ENCODE measurements around the gene PRSS21.

PRSS21 gene

DNA sequence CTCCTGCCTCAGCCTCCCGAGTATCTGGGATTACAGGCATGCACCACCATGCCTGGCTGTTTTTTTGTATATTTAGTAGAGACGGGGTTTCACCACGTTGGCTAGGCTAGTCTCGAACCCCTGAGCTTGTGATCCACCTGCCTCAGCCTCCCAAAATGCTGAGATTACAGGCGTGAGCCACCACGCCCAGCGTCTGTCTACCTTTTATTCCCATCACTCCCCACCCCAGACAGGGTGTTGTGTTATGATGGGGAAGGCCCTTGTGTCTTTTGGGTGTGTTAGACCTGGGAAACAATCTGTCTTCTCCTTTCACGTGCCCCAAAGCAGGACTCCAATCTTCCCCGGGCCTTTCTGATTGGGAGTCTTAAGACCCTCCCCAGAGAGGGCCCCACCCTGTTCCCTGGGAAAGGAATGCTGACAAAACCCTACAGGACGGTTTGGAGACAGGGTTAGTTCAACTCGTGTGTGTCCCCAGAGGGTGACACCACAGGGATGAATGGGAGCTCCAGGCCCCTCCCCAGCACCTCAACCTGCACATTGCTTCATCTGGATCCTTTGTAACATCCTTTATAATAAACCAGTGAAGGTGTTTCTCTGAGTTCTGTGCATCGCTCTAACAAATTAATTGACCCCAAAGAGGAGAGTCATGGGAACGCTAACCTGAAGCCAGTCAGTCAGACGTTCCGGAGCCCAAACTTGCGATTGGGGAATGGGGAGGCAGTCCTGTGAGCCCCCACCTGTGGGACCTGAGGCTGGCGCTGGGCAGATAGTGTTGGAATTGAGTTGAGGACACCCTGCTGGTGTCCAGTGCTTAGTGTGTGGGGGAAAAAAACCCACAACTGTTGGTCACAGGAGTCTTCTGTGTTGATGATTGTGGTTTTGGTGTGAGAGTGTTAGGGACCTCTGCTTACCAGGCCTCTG is 36.8 kb upstream of the PRSS21 start:
- DNase-seq = no peak

DNA sequence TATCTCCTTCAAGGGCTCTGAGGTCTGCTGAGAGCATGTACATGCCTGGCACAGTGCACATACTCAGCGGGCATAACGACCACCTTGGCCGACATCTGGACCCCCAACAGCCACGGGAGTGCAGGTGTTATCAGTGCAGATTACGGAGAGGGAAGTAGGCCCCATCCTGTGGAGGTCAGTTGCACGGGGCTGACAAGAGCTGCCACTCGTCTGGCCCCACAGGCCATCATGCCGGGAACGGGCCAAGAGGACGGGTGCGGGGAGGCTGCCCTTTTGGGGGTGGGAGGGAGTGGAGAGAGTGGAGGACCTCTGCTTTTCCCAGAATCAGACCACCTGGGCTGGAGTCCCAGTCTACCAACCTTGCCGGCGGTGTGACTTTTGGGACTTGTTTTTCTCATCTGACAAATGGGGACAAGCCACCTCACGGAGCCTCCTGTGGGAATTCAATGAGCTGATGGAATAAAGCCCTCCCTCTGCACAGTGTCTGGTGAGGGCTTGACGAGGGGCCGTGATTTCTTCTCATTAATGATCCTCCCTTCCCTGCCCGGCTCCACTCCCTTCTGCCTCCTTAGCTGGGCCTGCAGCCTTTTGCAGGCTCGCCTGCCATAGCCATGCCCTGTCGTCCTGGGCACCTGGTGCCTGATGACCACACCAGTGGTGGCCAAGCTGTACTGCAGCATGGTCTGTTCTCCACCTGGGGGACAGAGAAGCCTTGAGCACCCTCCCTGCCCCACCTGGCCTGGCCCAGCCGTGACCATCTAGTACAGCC is 34.3 kb upstream of the PRSS21 start:
- no peak for DNase-seq

DNA sequence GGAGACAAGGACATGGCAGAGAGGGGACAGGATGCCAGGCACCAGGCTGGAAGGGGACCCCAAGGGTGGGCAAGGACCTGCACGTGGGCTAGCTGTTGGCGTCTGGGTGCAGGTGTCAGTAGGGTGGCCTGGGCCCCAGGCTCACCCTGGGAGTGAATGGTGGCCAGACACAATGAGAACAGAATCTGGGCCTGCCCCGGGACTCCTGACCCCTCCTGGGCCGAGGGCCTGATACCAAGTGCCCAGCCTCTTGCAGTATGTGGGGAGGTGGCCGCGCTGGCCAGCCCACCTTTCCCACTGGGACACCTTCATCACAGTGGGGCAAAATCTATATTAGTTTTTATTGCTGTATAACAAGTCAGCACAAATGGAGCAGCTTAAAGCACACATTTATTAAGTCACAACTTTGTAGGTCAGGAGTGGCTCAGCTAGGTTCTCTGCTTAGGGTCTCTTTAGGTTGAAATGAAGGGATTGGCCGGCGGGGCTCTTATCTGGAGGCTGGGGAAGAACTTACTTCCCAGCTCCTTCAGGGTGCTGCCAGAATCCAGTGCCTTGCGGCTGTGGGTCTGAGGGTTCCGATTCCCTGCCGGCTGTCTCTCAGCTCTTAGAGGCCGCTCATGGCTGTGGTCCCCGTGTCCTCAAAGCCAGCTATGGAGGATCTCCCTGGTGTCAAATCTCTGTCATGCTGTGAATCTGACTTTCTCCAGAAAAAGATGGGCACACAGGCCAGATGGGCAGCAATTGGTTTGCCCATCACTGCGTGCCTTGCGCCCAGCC is 33.3 kb upstream of the PRSS21 start:
- no peak for DNase-seq

DNA sequence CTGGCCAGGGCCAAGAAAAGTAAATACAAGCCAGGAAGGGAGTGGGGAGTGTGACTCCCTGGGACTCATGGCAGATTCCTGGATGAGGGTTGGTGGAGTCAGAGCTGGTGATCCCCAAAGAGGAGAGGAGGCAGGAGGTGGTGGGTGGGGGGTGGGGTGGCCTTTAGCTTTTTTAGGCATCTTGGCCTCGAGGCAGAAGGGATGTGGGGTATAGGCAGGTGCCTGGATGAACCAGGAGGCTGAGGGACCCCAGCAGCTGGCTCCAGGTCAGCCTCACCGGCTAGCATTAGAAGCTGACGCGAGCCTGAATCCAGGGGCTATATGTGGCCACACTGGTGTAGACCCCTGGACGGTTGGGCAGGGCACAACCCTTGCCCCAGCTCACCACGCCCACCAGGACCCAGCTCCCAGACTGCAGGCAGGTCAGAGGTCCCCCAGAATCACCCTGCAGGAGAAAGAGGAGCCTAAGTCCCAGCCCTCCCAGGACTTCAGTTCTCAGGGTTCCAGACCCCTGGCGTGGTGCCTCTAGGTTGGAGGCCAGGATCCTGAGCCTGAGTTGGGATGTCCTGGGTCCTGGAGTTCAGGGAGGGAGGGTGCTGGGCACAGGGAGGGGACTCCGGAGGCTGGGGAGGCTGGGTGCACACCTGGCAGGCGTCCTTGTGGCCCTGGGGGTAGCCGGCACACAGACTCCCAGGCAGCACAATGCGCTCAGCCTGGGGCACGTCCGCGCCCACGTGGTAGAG is 32.5 kb upstream of the PRSS21 start:
- no peak for DNase-seq

DNA sequence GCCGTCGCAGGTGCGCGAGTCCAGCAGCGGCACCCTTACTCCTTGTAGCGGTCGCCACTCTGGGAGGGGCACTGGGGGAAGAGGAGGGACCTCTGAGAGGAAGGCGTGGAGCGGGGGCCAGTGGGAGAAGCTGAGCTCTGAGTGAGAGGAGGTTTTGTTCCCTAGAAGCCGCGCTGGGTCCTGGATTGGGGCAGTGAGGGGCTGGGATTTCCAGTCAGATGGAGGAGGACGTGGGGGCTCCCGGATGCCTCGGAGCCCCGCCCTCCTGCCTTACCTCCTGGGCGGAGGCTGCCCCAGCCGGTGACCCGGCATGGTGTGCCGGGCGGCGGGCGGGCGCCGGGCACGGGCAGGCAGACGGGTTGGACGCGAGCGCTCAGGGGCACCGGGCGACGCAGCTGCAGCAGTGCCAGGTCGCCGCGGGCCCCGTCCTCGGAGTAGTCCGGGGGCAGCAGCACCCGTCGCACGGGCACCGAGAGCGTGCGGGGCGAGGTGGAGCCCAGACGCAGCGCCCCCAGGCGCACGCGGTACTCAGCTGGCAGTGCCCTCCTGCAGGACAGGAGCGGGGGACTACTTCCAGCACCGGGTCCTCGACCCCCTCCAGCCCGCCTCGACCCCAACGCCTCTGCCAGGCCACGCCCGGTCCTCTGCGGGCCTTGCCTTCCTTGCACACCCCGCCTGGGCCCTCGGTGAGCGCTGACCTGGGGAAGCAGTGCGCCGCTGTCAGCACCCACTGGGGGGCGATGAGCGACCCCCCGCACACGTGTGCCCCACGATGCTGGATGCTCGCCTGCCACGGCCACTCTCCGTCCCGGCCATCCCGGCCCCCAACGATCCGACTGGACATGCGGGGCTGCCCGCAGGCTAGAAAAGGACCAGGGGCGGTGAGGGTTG is 31.7 kb upstream of the PRSS21 start:
- DNase-seq = peak in 1 of 2 donors; percentile 39

DNA sequence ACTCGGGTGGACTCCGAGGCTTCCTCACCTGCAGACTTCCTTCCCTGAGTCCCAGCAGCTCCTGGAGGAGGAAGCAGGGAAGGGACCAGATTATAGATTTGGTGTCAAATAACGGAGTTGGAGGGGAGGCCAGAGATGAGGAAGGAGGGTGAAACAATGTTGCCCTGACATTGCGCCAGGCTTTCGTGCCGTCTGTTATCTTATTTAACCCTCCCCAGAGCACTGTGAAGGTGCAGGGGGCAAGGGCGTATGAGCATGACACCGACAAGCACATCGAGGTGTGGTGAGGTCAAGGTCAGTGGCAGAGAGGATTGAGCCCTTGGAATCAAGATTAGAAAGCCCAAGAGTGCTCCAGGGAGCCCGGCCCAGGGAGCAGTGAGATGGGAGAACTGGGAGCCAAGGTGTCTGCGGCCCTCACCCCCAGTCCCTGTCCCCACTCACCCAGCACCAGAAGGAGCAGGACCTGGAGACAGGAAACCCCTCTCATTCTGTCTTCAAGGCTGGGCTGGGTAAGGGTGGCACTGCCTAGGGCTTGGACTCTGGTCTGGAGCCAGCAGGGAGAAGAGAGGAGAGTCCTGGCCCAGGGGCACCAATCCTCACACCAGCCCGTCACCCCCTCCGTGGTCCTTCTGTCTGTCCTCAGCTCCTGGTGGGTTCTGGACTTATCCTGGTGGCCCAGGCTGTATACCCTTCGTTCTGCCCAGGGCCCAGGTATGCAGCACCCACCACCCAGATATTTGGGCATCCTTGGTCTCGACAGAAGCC is 30.8 kb upstream of the PRSS21 start:
- DNase-seq = no peak

DNA sequence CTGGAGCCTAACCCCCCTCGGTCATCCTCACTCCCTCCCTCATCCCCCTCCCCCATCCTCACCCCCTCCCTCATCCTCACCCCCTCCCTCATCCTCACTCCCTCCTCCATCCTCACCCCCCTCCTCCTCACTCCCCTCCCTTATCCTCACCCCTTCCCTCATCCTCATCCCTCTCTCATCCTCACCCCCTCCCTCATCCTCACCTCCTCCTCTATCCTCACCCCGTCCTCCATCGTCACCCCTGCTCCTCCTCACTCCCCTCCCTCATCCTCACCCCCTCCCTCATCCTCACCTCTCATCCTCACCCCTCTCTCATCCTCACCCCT is 30.2 kb upstream of the PRSS21 start:
- no peak for DNase-seq

DNA sequence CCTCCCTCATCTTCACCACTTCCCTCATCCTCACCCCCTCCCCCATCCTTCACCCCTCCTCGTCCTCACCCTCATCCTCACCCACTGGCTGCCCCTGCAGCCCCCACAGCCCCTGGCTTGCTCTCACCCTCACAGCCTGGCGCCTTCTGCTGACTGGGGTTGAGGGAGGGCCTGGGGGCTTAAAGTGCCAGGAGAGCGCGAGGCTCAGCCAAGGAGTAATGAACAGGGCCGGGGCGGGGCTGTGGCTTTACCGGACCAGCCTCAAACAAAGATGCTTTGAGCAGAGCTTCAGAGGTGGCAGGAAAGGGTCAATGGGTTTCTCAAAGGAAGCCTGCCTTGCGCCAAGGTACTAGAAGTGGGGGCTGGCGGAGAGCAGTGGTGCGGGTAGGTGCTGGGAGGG is 29.6 kb upstream of the PRSS21 start, which contains the start of gene PRSS33:
Gene PRSS33, minus strand, starts transcription at position 155 of the 400 bp plus-strand sequence. CDS start 1,013 bp downstream, outside the sequence.
- no peak for DNase-seq

DNA sequence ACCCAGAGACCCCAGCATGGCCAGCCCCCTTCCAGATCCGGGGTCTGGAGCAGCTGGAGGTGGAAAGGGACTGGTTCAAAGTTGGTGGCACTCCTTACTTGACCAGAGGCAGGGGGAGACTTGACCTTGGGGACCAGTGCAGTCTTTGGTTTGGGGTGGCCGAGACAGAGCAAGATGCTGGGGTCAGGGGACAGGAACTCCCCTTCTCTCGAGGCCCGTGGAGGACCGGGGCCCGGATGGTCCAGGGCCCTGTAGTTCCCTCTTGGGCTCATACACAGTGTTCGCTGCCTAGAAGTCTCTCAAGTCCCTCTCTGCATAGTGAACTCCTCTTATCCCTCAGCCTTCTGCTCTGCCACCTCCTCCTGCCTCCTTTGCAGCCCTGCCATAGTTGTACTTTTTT is 29.1 kb upstream of the PRSS21 start:
- no peak for DNase-seq

DNA sequence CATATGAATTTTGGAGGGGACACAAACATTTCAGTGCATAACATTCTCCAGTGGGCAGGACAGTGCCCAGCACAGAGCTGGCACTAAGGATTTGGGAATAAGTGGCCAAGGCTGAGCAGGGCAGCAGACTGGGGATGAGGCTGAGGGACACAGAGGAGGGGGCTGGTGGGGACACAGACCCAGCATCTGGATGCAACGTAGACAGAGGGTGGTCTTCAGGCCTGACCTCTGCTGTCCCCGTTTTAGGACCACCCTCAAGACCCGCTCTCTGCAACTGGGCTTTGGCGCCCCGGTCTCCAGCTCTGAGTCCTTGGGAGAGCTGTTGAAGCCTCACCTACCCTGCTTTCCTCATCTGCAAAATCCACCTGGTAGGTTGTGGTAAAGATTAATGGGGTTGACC is 26.4 kb upstream of the PRSS21 start:
- DNase-seq = no peak

DNA sequence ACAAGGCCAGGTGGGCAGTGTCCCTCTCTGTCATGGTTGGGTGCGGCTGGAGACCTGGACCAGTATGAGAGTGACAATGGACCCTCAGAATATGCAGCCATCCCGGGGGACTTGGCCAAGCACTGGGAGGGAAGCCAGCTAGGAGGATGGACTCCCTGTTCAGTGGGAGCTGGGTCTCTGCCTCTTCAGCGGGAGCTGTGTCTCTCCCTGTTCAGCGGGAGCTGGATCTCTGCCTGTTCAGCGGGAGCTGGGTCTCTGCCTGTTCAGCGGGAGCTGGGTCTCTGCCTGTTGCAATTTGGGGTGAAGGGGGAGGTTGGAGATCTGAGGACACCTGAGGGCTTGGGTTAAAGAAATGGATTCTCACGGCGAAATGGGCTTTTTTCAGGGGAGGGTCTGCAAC is 25.9 kb upstream of the PRSS21 start:
- no peak for DNase-seq

DNA sequence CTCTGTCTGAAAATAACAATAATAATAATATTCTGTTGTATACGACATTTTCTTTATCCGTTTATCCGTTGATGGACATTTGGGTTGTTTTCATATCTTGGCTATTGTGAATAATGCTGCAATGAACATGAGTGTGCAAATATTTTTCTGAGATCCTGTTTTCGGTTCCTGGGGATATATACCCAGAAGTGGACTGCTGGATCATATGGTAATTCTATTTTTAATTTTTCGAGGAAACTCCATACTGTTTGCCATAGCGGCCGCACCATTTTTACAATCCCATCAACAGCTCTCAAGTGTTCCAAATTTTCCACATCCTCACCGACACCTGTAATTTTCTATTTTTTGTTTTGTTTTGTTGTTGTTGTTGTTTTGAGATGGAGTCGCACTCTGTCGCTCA is 24.1 kb upstream of the PRSS21 start:
- no peak for DNase-seq

DNA sequence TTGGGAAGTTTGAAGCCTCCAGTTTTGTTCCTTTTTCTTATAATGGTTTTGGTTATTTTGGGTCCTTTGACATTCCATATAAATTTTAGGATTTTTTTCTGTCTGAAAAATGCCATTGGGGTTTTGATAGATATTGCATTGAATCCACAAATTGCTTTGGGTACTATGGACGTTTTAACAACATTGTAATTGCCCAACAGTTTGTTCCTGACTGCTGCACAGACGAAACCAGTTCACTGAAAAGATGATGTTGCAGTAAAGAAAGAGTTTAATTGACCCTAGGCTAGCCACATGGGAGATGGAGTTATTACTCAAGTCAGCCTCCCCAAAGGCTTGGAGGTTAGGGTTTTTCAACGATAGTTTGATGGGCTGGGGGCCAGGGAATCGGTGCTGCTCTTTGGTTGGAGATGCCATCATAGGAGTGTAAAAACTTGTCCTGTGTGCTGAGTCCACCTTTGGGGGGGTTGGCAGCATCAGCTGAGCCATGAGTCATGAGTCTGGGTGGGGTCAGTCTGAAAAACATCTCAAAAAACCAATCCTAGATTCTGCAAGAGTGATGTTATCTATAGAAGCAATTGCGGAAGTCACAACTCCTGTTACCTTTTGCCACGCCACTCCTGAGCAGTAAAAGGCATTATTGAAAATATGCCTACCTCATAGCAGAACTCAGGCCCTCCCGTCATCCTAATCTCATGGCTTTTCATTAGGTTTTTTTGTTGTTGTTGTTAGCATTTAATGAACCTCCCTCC is 21.5 kb upstream of the PRSS21 start:
- DNase-seq = no peak

DNA sequence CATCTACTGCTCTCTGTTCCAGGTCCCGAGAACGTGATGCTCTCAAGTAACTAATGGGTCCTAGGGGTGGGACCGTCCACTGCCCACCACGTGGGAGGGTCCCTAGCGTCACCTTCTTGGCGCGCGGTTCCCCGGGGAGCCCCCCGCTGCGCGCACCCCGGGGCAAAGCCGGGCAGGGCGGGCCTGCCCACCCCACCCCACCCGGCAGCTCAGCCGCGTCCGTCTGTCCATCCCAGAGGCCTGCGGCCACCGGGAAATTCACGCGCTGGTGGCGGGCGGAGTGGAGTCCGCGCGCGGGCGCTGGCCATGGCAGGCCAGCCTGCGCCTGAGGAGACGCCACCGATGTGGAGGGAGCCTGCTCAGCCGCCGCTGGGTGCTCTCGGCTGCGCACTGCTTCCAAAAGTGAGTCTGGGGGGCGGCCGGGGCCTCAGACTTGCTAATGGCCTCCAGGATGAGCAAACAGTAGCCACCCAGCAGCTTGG is 18.3 kb upstream of the PRSS21 start:
- no peak for DNase-seq

DNA sequence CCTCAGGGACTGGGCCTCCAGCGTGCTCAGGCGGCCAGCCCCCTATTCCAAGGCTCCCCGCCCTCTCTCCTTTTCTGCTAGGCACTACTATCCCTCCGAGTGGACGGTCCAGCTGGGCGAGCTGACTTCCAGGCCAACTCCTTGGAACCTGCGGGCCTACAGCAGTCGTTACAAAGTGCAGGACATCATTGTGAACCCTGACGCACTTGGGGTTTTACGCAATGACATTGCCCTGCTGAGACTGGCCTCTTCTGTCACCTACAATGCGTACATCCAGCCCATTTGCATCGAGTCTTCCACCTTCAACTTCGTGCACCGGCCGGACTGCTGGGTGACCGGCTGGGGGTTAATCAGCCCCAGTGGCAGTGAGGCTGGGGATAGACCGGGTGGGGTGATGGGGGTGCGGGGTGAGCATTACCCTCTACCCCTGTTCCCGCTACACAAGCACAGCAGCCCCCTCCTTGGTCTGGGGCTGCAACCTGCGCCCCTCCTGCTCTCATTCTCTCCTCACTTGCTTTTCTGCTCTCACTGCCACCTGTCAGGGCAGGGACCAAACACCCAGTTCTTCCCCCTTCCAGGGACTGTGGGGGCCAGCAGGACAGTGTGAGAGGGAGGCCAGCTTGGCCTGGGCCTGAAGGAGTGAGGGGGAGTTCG is 17.7 kb upstream of the PRSS21 start:
- DNase-seq = no peak

DNA sequence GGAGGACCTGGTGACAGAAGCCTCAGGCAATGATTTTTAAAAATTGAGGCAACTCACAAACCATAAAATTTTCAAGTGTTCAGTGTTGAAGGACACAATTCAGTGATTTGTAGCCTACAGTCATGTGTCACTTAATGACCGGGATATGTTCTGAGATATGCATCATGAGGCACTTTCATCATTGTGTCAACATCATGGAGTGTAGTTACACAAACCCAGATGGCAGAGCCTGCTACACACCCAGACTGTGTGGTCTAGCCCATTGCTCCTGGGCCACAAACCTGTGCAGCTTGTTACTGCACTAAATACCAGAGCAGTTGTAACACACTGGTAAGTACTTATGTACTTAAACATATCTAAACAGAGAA is 17.2 kb upstream of the PRSS21 start:
- no peak for DNase-seq

DNA sequence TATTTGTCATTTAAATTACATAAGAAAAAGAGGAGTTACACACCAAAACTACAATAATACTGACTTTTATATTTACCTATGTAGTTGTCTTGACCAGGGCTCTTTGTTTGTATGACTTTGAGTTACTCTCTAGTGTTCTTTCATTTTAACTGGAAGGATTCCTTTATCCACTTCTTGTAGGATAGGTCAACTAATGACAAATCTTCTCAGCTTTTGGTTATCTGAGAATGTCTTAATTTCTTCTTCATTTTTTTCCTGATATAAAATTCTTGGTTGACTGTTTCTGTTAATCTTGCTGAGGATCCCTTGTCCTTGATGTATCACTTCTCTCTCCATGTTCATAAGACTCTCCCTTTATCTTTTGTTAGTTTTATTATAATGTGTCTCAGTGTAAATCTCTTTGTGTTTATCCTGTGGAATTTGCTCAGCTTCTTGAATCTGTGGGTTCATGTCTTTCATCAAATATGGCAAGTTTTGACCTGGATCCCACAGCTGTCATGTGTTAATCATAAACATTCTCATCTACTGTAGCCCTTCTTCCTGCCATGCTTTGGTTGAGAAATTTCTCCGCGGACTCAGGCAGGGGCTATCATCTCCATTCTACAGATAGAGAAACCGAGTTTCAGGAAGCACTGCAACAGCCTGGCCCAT is 13.4 kb upstream of the PRSS21 start:
- DNase-seq = no peak

DNA sequence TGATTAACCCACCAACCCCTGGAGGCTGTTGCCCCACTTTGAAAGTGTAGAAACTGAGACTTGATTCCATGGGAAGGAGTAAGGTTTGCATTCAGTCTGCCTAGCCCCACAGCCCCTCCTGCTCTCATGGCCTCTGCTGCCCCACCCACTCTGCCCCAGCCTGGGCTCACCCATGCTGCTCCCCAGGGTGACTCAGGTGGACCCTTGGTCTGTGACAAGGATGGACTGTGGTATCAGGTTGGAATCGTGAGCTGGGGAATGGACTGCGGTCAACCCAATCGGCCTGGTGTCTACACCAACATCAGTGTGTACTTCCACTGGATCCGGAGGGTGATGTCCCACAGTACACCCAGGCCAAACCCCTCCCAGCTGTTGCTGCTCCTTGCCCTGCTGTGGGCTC is 12.3 kb upstream of the PRSS21 start:
- DNase-seq = no peak

DNA sequence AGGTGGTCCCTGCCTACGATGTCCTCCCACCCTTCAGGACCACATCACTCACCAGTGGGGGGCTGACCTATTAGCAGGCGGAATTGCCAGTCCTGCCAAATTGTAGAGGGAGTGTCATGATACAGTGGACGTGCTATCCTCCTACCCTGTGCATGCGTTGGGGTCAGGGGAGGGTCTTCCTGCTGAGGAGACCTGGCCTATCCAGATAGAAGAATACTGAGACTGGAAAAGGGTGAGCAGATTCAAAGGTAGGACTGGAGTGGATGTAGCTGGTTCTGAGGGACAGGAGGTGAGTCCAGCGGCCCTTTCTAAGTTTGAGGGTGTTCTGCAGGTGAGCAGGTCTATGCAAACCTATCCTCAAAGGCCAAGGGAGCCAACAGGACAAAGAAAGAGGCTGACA is 10.8 kb upstream of the PRSS21 start:
- DNase-seq = no peak

Data from activated CD4-positive, alpha-beta T cell treated with anti-CD3 and anti-CD28 coated beads for 4 hours (primary cell).